ENCODE measurements around the gene D2HGDH.

The D2HGDH gene

GRCh38 chr2:241734467-241735208, at the start of gene D2HGDH:
TSS of gene D2HGDH (plus strand) at chr2:241734630. CDS start at chr2:241735225, 595 bp downstream.
- peak; percentile 73 for DNase-seq

DNA sequence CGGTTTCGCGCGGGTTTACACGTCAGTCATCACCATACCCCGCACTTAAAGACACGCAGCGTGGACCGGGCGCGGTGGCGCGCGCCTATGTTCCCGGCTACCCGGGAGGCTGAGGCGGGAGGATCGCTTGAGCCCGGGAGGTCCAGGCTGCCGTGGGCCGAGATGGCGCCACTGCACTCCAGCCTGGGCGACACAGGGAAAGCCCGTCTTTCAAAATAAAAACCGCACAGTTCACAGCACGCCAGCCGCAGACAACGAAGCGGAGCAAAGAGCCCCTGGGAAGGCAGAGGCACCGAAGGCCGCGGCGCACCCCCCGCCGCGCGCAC, 48.1 kb upstream of the D2HGDH start:
- no peak for DNase-seq

DNA sequence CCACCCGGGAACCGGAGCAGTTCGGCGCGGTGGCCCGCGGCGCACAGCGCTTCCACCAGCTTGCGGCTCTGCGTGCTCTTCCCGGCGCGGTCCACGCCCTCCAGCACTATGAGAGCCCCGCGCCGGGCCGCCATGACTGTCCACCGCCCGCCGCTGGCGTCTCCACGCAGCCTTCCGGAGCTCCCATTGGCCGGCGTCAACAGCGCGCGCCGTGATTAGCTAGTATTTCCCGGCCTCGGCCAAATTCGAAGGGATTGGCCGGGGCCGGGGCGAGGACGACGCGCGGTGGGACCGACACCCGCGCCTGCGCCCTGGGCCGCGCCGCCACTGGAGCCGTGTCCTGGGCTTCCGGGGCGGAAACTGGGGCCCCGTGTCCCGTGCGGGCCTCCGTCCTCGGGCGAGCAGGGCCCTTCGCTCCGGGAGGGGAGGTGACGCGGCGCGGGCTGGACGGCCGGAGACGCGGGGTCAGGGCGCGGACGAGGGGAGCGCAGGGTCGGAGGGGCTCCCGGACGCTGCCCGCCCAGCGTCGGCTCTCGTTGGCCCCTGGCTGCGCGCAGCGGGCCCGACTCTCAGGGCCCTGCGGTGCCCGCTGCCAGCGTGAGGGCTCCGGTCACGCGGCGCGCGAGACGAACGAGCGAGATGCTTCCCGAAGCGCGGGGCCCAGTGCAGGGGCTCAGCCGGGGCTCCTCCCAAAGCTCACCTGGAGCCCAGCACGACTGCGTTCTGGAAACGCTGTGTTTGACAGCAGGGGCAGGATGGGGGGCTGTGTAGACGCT, 47.6 kb upstream of the D2HGDH start, which contains the start of gene DTYMK:
TSS of gene DTYMK (minus strand) at position 166 of the 776 bp plus-strand sequence. CDS start at position 134, 32 bp downstream.
- DNase-seq, result peak; percentile 91

GRCh38 chr2:241689306-241689705, 45.1 kb upstream of the D2HGDH start:
- no peak for DNase-seq

DNA sequence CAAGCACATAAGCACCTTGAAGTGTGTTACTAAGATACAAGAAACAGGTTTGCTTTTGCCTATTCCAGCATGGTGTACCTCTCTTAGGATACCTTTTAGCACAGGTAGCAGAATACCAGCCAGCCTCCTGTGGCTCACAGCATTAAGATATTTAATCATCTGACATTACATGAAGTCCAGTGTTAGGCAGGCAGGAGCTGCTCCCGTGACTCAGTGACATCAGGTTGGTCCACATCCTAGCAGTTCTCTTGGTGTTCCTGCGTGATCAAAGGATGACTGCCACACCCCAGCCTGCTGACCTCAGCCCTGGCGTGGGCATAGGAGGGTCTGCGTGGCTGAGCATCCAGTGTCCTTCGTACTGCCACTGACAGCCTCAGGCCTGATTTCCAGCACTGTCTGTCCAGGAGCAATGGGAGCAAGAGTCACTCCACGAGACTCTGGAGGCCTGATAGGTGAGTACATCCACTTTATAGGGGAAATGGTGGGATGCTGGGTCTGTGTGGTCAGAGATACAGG, 44.2 kb upstream of the D2HGDH start:
- no peak for DNase-seq

DNA sequence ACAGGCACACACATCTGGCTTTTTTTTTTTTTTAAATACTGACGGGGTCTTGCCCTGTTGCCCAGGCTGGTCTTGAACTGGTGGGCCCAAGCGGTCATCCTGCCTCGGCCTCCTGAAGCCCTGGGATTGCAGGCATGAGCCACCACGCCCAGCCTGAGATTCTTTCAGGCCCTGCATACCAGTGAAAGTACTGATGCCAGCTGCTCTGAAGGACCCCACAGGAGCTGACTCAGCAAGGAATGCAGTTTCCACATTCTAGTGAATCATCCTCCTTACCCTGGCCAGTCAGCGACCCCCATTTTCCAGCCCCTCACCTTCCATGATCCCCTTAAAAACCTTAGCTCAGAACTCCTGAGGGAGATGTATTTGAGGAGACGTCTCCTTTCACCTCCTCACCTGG, 42.0 kb upstream of the D2HGDH start:
- DNase-seq, result no peak

GRCh38 chr2:241695651-241696050, 38.8 kb upstream of the D2HGDH start:
- no peak for DNase-seq

GRCh38 chr2:241701149-241701398, 33.4 kb upstream of the D2HGDH start:
- DNase-seq, result no peak

DNA sequence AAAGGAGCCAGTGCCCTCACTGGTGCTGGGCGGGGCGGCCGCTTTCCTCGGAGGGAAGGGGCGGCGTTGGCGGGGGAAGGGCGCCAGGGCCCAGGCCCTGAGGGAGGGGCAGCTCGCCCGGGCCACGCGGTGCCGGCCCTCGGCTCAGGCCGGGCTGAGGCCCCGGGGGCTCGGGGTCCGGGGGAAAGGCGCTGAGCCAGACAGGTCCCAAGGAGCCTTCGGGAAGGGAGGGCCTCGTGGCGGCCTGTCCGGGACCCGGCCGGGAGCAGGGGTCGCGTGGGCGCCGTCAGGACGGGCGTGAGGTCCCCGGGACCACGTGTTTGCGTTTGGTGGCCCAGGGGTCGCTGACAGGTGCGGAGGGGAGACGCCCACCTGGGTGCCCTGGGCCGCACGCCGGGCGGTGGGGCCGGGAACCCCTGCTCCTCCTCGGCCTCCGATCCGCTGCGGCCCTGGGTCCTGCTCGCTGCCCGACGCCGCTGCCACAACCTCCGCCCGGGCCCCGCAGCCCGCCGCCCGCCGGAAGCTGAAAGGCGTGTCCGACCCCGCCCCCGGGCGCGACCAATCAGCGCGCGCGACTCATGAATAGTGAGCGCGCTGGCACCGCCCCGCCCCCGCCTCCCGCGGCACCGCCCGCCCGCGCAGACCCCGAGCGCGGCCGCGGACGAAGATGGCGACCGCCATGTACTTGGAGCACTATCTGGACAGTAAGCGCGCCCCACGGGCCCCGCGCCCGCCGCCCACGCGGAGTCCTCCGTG, 32.9 kb upstream of the D2HGDH start, which contains the start of gene ING5:
TSS of gene ING5 (plus strand) at position 641 of the 756 bp plus-strand sequence. CDS start at position 668, 27 bp downstream.
- peak; percentile 85 for DNase-seq

DNA sequence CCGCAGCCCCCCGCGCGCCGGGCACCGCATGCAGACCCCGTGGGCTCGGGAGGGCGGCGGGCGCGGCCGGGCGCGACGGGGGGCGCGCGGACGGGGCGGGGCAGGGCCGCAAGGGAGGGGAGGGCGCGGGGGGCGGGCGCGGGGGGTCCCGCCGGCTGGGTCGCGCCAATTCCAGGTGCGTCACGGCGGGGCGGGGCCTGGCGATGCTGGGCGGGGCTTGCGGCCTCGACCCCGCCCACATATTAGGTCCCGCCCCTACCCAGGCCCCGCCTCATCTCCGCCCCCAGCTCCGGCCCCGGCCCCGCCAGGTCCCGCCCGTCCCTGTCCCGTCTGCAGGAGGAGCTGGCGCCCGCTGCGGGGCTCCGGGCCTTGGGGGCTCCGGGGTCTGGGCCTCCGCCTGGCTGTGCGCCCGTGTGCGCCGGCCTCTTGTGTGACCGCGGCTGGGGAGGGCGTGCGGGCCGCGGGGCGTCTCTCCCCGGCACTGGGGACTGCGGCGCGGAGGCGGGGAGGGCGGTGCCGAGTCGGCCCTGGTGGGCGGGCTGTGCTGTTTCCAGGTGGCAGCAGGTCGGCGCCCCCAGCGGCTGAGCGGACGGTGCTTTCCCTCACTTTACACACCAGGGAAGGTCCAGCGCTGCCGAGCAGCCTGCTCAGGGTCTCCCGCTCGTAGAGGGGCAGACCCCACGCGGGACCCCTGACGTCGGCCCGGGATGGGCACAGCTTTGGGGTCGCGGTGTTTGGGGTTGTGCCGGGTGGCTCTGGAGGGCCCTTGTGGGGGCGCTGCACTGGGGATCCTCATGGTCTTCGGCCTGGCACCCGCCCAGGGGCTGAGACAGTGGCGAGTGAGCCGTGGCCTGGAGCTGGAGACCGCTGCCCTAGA, 32.0 kb upstream of the D2HGDH start:
- DNase-seq, result peak; percentile 70

DNA sequence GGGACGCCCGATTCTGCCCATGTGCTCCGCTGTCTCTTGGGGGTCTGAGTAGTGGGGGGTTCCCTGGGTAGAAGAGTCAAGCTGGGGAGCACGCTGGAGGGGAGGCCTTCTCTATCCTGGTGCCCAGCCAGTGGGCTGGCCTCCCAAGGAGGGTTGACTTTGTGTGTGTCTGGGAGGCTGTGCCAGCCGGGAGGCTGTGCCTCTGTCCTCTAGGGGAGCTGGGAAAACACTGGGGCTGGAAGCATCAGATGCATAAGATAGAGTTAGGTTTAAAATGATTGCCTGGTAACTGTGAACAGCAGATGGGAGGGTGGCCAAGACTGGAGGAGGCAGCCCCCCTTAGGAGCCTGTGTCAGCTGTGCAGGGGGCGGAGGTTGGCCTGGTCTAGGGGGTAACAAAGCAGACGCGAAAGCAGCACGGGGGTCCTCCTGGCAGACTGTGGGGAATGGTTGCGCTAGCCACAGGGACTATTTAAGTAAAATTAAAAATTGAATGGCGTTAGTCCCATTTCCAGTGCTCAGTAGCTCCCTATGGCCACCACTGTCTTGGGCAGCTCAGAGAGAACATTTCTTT, 31.3 kb upstream of the D2HGDH start:
- no peak for DNase-seq

- DNase-seq, result no peak
Measured at GRCh38 chr2:241706537-241706936, 27.9 kb upstream of the D2HGDH start.

- DNase-seq, result no peak
Measured at GRCh38 chr2:241708879-241709278, 25.6 kb upstream of the D2HGDH start.

DNA sequence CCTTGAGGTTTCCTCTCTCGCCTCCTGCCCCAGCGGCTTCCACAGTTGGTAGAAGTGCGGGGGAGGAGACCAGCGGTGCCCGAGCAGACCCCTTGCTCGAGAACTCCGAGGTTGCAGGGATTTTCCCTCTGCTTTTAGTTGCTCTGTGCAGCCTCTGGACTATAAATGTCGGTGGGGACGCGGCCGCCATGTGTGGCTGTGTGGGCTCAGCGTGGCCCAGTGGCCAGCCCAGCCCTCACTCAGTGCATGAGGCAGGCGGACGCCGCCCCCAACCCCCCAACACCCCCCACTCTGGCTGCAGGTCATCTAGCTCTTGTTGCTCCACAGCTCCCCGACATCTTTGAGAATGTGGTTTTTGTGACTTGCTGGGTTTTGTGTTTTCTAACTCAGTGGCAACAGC, 15.3 kb upstream of the D2HGDH start:
- DNase-seq, result no peak

DNA sequence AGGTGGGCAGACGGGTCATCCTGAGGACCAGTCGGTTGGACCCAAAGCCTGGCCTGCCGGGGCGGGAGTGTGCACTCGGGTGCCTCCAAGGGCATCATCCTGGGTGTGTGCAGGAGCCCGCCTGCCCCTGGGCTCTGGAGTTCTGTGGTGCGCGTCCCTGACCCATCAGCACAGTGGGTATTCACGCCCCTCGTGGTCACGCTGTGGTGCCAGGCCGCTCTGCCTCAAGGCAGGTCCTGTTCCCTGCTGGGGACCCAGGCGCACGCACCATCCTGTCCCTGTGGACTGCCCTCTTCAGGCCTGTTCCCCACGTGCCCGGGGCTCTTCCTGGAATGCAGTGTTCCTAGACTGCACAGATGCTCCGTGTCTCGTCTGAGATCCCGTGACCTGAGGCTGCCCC, 14.3 kb upstream of the D2HGDH start:
- DNase-seq, result no peak

- DNase-seq, result no peak
Measured at GRCh38 chr2:241720560-241720959, 13.9 kb upstream of the D2HGDH start.

- no peak for DNase-seq
Measured at GRCh38 chr2:241721852-241722251, 12.6 kb upstream of the D2HGDH start.

GRCh38 chr2:241722896-241723454, 11.5 kb upstream of the D2HGDH start:
- DNase-seq, result no peak

DNA sequence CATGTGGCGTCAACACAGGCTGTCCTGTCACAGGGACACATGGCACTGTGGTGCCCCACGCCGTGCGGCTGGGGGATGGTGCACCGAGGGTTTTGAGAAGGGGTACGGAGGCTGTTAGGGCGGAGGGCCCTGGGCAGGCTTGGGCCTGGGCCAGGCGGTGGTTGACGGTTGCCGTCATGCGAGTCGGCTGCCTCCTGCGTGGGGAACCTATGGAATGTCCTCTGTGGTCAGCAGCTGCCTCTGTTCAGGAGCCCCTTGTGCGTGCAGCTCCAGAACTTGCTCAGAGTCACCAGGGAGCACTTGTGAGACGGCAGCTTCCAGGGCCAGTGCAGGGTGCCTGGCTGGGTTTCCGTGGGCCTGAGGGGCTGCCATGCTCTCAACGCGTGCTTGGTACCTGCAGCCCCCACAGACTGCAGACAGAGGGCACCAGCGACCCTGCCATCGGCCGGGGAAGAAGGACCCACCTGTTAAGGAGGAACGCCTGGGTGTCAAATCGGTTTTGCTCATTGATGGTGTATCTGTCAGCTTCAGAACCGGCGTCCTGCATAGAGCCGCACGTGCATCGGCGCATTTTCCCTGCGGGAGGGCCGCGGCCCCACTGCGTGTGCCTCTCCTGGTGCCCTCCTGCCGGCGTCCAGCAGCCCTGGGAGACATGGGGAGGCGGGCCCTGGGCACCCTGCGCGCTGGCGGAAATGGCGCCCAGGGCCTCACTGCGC, 10.0 kb upstream of the D2HGDH start:
- DNase-seq, result no peak

DNA sequence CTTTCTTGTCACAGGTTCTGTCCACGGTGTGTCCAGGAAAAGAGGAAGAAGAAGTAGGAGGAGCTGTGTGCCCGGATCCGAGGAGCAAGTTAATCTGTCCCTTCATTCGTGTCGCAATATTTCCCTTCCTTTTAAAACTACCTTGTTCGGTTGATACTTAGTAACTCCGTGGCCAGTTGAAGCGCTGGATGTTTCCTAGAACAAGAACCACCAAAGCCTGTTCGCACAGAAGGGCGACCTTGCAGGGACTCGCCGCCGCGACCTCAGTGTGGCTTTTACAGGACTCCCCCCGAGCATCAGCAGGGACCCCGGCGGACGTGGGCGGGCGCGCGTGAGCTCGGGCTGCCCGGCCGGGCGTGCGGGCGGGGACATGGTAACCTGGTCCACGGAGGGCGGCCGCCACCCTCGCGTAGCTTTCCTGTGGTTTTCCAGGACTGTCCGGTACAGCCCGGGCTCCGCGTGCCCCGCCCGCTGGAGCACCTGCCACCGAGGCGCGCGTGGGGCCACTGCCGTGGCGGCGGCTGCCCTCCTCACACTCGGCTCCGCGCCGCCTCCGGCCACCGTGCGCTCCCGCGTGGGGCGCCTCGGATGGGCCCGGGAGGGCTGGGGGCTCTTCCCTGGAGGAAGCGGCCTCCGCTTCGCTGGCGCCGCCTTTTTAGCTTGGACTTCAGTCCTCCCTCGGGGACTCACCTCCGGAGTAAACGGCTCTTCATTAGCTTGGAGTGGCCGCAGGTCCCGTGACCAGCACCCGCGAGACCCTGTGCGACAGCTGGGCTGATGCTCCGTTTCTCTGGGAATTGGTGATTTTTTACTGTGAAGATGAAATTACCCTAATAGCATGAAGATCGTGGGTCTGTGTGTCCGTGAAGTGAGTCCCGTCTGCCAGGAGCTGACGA, 9.2 kb upstream of the D2HGDH start:
- DNase-seq, result no peak
